GM19395 (cell line): ENCODE measurements around the gene CD300A.

Experiments used
- ATAC-seq: cut with Tn5 transposase; IDR thresholded peaks from one replicate; pipeline ENCODE4 v1.9.1; 2021; ENCODE audit warnings: mild to moderate bottlenecking, moderate library complexity; ENCODE audit not compliant: unreplicated experiment

CD300A gene

DNA sequence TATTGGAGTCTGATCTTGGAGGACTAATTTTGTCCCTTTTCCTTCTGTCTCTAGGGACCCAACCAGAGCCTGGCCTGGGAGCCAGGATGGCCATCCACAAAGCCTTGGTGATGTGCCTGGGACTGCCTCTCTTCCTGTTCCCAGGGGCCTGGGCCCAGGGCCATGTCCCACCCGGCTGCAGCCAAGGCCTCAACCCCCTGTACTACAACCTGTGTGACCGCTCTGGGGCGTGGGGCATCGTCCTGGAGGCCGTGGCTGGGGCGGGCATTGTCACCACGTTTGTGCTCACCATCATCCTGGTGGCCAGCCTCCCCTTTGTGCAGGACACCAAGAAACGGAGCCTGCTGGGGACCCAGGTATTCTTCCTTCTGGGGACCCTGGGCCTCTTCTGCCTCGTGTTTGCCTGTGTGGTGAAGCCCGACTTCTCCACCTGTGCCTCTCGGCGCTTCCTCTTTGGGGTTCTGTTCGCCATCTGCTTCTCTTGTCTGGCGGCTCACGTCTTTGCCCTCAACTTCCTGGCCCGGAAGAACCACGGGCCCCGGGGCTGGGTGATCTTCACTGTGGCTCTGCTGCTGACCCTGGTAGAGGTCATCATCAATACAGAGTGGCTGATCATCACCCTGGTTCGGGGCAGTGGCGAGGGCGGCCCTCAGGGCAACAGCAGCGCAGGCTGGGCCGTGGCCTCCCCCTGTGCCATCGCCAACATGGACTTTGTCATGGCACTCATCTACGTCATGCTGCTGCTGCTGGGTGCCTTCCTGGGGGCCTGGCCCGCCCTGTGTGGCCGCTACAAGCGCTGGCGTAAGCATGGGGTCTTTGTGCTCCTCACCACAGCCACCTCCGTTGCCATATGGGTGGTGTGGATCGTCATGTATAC lies 26.5 kb upstream of the CD300A start:
- no peak for ATAC-seq

DNA sequence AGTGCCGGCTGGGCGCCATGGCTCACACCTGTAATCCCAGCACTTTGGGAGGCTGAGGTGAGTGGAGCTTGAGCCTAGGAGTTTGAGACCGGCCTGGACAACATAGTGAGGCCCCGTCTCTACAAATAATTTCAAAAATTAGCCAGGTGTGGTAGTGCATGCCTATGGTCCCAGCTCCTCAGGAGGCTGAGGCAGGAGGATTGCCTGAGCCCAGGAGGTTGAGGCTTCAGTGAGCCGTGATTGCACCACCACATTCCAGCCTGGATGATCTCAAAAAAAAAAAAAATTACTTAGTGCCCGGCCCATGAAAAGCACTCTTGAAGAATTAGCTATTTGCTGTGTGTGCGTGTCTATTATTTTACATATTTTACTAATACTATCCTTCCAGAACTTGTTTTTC lies 24.9 kb upstream of the CD300A start:
- ATAC-seq = no peak

DNA sequence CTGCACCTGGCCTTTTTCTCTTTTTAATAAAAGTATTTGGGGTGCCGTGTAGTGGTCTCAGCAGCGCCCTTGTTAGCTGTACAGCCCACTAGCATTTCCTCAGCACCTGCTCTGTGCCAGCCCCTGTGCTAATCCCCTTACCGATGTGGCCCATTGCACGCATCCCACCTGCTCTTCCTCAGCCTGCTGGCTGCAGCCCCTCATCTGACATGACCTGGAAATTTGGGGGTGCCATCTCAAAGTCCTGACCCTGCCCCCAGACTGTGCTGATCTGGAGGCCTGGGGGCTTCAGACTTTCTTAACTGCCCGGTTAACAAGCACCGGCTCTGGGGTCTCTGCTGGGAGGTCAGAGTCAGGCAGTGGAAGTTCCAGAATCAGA lies 24.2 kb upstream of the CD300A start:
- no peak for ATAC-seq

DNA sequence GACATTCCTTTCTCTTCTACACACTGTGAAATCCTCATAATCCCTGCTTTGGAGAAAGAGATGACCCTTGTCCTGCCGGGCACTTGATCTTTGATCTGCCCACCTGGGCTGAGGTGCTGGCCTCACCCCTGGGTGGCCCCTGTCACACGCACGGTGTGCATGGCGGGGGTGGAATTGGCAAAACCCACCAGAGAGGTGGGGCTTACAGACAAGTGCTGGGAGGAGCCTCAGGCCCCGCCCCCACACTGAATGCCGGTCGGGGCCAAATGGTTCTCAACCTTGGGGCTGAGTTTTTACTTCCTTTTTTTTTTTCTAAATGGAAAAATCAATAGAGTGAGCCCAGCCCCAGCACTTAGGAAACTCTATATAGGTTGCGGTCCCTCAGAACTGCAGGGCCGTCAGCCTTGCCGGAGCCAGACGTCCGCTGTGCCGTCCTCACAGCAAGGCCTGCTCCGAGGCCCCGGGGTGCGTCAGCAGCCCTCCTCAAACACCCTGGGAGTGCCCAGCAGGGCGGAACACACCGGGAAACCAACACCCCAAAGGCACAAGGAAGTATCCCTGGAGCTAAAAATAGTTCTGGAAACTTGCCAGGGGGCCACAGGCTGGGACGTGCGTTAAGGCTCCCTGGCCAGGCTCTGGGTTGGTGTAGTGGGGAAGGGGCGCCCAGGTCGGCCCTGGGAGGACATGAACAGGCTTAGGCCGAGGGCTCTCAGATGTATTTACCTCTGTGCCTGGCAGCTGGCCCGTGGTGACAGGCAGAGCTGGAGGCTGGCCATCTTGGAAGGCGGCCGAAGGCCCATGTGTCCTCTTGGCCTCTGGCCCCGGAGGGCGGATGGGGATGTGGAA lies 23.5 kb upstream of the CD300A start:
- ATAC-seq = peak; percentile 74

DNA sequence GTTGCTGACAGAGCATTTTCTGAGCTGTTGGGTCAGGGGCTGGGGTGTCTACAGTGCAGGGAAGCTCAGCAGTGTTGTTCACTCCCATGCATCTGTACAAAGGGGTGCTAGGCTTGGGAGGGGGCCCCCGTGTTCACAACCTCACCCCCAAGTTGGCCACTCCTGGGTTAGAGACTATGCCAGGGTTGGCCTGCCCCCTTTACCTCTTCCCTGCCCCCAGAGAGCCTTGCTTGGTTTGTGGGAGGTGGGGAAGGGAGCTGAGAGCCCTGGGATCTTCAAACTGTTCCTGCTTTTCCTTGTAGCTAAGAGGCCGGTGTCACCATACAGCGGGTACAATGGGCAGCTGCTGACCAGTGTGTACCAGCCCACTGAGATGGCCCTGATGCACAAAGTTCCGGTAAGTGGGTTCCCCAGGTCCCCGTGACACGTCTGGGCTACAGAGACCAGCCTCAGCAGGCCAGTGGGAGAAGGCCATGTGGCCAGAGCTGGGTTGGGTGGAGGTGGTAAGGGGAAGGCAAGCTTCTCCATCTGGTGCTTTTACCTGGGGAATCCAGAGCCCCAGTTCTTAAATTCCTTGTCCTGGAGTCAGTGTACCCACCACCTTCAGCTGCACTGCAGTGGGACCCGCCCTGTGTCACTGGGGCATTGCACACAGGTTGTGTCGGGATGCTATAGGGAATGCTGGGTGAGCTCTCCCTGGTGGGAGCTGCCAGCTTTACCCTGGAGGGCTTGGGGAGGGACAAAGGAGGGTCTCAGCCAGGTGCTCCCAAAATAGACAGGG lies 22.7 kb upstream of the CD300A start:
- no peak for ATAC-seq

DNA sequence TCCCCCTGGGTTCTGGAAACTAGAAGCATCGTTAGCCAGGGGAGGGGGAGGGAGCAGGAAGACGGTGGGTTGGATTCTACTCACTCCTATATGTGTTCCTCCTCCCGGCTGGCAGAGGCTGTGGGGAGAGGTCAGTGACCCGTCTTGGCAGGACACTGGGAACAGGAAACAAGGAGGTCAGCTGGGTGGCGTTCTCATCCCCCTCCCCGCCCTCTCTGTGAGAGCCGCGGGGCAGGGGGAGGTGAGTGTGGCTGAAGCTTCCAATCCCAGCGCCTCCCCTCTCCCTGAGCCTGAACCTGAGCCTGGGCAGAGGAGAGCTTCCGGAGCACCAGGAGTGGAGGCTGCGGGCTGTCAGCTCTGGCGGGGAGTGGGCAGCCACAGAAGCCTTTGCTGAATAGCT lies 22.0 kb upstream of the CD300A start:
- ATAC-seq = no peak

DNA sequence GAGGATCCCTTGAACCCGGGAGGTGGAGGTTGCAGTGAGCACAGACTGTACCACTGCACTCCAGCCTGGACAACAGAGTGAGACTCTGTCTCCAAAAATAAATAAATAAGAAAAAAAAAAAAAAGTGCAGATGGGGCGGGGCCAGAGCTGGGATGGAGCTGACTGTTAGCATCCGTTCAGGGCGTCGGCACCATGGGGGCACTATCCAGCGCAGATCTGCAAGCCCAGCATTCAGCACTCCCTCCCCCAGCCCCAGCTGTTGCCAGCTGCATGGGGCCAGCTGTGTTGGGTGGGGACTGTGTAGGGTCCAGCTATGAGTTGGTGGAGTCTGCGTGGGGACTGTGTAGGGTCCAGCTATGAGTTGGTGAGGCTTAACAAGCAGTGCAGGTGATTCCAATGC lies 21.3 kb upstream of the CD300A start:
- ATAC-seq = no peak

DNA sequence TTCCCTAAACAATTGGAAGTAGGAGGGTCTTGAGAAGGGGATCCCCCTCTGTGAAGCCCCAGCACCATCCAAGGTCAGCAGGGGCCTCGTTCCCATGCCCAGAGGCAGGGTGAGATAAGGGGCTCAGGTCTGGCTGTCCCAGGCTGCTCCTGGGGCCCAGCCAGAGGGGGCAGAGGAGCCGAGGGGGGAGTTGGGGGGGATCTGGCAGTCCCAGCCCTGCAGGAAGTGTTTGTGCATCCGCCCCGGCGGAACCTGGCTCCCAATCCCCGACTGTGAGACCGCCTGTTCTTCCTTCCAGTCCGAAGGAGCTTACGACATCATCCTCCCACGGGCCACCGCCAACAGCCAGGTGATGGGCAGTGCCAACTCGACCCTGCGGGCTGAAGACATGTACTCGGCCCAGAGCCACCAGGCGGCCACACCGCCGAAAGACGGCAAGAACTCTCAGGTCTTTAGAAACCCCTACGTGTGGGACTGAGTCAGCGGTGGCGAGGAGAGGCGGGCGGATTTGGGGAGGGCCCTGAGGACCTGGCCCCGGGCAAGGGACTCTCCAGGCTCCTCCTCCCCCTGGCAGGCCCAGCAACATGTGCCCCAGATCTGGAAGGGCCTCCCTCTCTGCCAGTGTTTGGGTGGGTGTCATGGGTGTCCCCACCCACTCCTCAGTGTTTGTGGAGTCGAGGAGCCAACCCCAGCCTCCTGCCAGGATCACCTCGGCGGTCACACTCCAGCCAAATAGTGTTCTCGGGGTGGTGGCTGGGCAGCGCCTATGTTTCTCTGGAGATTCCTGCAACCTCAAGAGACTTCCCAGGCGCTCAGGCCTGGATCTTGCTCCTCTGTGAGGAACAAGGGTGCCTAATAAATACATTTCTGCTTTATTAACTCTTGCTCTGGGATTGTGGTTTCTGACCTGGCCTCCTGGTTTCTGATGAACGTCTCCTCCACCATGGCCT lies 19.6 kb upstream of the CD300A start:
- ATAC-seq = no peak

DNA sequence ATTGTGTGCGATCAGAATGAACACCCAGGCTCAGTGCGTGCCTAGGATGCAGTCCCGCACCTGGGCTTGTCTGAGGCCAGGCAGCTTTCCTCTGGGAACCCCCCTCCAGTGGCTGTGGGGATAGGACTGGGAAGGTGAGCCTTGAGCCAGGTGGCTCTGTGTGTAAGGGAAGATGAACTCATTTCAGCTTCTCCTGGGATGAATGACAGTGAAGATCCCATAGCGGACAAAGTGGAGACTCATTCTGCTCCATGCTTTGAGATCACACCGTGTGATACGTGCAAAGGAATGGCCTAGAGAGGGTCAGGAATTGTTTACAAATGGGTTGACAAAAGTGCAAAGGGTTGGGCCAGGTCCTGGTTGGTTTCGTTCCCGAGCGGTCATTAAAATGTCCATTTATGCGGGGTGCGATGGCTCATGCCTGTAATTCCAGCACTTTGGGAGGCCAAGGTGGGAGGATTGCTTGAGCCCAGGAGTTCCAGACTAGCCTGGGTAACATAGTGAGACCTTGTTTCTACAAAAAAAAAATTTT lies 18.7 kb upstream of the CD300A start:
- no peak for ATAC-seq

DNA sequence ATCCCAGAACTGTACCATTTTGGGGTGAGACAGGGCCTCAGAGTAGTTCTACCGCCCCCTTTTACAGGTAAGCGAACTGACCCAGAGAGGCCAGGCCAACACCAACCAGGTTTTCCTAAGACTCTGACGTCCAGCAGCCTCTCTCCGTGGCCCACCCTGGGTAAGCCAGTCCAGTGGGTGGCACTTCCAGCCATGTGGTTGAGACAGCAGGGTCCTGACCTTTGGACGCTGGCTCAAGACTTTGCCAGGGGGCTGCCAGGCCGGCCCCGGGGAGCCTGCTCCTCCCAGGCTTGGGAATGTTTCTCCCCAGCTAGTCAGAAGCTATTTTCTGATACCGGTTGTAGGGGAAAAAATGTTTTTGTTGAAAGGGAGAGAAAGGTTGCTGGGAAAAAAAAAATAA lies 17.7 kb upstream of the CD300A start:
- ATAC-seq = no peak

DNA sequence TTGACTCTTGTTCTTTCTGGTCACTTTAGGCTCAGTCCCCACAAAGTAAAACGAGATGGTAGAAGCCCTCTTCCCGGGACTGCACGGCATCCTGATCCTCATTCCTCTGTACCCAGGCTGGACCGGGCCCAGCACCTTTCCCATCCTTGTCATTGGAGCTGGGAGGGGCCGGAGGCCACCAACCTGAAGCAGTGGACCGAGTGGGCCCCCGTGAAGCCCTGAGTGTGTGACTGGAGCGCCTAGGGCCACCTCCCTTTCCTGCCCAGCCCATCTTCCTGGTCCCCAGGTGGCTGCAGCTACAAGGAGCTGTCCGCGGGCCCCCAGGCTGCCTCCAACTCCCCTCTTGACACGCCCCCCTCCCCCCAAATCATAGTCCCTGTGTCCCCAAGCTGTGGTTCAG lies 17.1 kb upstream of the CD300A start:
- no peak for ATAC-seq

DNA sequence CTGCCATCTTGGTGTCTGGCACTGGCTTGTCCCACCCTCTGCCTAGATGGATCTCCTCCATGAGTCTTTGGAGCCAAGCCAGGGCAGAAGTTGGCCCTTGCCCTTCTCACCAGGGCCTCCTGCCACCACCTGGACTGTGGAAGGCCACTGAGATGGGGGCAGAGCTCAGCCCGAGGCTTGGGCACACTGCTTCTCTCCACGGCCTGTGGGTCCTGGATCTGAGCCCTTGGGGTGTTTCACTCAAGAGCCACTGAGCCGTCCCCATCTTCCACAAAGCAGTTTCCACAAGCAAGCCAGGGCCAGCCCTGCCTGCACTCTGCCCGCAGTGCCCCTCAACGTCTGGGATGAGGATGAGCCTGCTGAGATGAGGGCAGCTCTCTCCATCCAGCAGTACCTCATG lies 16.7 kb upstream of the CD300A start:
- no peak for ATAC-seq

DNA sequence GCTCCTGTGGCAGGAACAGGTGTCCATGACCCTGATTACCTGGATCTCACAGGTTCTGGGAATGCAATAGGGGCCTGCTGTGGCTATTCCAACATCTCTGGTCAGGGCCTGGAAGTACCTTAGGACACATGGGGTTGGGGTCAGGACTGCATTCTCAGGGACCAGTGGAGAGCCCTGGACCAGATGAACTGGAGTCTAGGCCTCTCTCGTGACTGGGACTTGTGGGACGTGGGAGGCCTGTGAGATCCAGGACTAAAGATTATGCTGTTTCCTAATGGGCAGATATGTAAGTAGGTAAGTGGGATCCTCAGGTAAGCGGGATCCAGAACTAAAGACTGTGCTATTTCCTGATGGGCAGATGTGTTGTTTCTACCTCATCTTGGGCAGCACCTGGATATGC lies 16.2 kb upstream of the CD300A start:
- ATAC-seq = no peak

DNA sequence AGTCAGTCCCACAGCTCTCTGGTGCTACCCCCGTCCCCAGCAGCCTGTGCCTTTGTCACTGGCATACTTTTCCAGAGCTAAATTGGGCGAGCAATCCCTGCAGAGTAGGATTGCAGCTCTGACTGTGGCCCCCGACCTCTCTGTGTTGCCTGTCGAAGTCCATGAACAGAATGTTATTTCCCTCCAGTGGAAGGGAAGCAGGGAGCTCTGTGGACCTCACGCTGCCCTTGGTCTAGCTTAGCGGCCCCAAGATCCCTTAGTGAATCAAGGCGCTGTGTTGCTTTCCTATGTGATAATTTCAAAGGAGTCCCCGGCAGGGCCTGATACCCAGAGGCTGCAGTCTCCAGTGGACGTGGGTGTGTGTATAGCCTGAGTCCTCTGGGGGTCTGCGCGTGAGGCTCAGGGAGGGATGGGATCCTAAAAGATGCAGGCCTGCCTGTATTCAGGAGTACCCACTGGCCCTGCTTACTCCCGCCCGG lies 15.5 kb upstream of the CD300A start:
- no peak for ATAC-seq

DNA sequence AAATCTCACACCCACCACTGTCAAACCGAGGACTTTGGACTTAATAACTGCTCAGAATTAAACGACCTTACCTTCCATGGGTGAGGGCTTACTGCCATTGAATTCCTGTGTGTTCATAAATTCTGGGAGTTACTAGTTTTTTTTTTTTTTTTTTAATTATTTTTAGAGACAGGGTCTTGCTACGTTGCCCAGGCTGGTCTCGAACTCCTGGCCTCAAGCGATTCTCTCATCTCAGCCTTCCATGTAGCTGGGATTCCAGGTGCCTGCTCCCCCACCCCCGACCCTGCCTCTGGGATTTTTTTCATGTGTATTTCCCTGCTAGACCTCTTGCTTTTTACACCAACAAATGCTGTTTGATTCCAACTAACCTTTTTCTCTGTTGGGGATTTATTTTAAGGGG lies 14.9 kb upstream of the CD300A start:
- no peak for ATAC-seq

DNA sequence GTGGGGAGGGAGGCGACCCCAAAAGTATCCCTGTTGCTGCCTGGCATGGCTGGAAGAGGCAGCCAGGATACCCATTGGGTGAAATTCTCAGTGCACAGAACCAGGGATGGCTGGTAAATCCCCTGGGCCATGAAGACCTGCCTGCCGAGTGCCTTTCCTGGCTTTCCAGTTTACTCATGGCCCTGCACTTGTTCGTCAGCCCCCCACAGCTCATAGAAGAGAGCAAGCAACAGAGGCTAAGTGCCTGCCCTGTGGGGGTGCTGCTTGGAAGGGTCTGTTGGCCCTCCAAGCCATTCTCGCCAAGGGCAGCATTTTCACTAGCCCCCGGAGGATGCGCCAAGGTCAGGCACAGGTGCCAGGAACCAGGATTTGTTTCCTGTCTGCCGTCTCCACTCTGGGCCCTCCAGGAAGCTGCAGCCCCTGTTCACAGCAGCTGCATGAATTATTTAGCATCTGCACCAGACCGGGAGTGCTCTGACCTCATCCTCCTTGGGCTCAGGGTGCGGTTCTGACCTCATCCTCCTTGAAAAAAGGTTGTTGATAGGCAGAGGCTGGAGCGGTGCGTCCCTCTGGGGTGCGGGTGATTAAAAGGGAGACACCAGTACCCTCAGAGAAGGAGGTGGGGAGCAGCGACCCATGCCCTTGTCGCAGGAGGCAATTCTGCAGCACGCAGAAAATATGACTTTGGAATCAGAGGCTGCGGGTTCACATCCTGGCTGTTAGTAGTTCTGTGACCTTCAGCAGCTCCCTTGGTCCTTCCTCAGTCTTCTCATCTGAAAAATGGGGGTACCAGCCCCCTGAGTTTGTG lies 14.2 kb upstream of the CD300A start:
- ATAC-seq = no peak

DNA sequence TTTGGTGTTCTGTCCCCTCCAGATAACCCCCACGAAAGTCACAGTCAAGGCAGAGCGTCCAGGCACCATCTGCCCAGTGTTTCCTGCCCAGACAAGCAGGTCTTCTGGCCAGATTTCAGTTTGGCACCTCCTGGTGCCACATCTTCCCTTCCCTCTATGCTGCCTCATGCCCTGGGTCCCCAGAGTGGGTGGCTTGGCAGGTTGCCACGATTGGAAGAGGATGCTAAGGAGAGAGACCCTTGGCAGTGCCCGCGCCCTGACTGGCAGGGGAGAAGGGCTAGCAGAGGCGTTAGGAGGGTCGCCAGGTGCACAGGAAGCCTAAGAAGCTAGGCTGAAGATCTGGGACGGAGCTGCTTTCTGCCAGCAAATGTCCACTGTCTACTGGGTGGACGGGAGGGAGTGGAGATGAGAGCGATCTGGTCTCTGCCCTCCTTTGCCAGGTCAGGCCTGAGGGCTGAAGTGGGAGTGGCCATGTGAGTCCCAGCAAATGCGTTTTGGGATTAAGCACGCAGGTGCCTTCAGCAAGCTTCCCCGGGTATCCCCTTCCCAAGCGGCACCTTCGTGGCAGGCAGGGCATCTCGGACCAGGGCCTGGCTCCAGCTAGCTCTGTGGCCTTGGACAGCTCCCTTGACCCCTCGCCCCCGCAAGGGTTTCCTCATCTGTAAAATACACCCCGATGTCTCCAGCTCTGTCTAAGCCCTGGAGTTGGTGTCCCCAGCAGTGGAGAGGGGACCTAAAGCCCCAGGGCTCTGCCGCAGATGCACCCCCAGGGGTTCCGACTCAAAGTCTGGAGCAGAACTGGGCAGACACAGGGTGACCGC lies 13.4 kb upstream of the CD300A start:
- ATAC-seq = no peak

DNA sequence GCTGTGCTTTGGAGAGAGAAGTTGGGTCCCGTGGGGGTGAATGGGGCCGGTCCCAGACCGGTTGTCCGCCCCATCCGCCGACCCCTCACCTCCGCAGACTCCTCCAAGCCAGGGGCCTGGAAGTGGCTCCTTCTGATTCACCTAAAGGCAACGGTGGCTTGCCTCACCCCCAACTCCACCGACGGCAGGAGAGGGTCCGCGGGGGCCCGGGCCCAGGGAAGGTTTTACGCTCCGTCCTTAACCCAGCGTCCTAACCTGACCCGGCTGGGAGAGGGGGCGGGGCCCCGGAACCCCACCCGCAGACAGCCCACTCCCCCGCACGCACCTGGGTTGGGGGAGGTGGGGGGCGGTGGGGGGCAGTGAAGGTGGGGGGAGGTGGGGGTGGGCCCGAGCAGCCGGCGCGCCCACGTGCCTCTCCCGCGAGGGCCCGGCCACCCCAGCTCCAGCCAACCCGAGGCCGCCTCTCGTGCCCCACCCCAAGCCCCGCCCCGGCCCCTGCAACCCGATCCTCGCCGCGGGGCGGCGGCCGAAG lies 12.7 kb upstream of the CD300A start:
- peak; percentile 26 for ATAC-seq
